Upper lobe of right lung (tissue), 1 donor: ENCODE data around the gene DPH2. TPM values are rescaled to one million over a fixed set of nuclear protein-coding genes. Genes with fewer than 3 reads are reported as not detected.

Source experiments
- ATAC-seq: fragments of 200-7000 bp; cut with Tn5 transposase; one replicate; pipeline ENCODE4 v1.9.1; 2020; ENCODE audit warnings: mild to moderate bottlenecking, moderate library complexity
- DNase-seq: peaks from one replicate; pipeline ENCODE4 v3.0.0-alpha.2; 2020
- H3K27ac ChIP-seq: fragments of 200-600 bp; one replicate; pipeline ENCODE4 v1.8.0; 2022
- H3K27me3 ChIP-seq: fragments of 200-600 bp; one replicate; pipeline ENCODE4 v1.8.0; 2022; ENCODE audit warnings: mild to moderate bottlenecking
- H3K36me3 ChIP-seq: fragments of 200-600 bp; one replicate; pipeline ENCODE4 v1.8.0; 2022
- H3K4me1 ChIP-seq: fragments of 200-600 bp; one replicate; pipeline ENCODE4 v1.8.0; 2022
- H3K4me3 ChIP-seq: fragments of 200-600 bp; one replicate; pipeline ENCODE4 v1.8.0; 2022; ENCODE audit warnings: mild to moderate bottlenecking
- H3K9me3 ChIP-seq: fragments of 200-600 bp; one replicate; pipeline ENCODE4 v1.8.0; 2022
- CTCF ChIP-seq: fragments of 200-600 bp; IDR thresholded peaks from one replicate; pipeline ENCODE4 v1.8.0; 2022; ENCODE audit warnings: antibody characterized with exemption
- intact Hi-C: fragments of 100-400 bp; cut with DNase I; formaldehyde crosslinking; loops from one replicate; pipeline ENCODE4 v1.11.0; 2022
- total RNA-seq: library from RNA; stranded (reverse); fragmentation: NEBNext Ultra II Directional; extraction: Animal tissue kit (Norgen Biotek cat#: 25700); gene quantifications from one replicate; pipeline ENCODE4 v1.2.1, GENCODE V29; 2021
- donor health status: DM: no; HTN: yes; CAD: no; lungs with severe emphysema.

The DPH2 gene
- total RNA-seq, 1 donor from 2014 or later, result 18.8 TPM

GRCh38 chr1:44020464-44020863, 50.7 kb downstream of the DPH2 start:
- intact Hi-C loops, result no loop called here
- DNase-seq, result no peak
- ATAC-seq, result no peak
- Histone ChIP-seq H3K4me1 (no peaks in the 10 kb centered on the region), H3K27ac (no peak overlapping the region), H3K4me3 (no peak overlapping the region), H3K36me3 (no peaks in the 10 kb centered on the region), H3K27me3 (no peaks in the 10 kb centered on the region), H3K9me3 (no peaks in the 10 kb centered on the region)
- TF ChIP-seq CTCF, result no peak

GRCh38 chr1:44021156-44021555, 51.3 kb downstream of the DPH2 start:
- no peaks in the 10 kb centered on the region for H3K36me3 ChIP-seq
- no peak overlapping the region for H3K27ac ChIP-seq
- H3K9me3 ChIP-seq, result no peaks in the 10 kb centered on the region
- H3K27me3 ChIP-seq, result no peaks in the 10 kb centered on the region
- TF ChIP-seq CTCF, result no peak
- H3K4me1 ChIP-seq, result no peaks in the 10 kb centered on the region
- no peak for ATAC-seq
- DNase-seq, result no peak
- intact Hi-C loops, result no loop called here
- no peak overlapping the region for H3K4me3 ChIP-seq

- DNase-seq (no peak), ATAC-seq (no peak)
- Histone ChIP-seq H3K27me3 (no peaks in the 10 kb centered on the region), H3K4me1 (no peaks in the 10 kb centered on the region), H3K36me3 (no peaks in the 10 kb centered on the region), H3K27ac (no peak overlapping the region), H3K9me3 (no peaks in the 10 kb centered on the region), H3K4me3 (no peak overlapping the region)
- intact Hi-C loops, result no loop called here
- no peak for TF ChIP-seq CTCF
Observed at GRCh38 chr1:44021581-44022321, 51.9 kb downstream of the DPH2 start.

Other genes with a start within 250 kb of the DPH2 start
- 0.43 TPM for gene ARTN, start 36.2 kb upstream of the DPH2 start, total RNA-seq
- 24.9 TPM for gene IPO13, start 23.1 kb upstream of the DPH2 start, total RNA-seq
- gene ATP6V0B, start 5.0 kb downstream of the DPH2 start, total RNA-seq, result 191 TPM
- 23.8 TPM for gene B4GALT2, start 9.2 kb downstream of the DPH2 start, total RNA-seq
- gene CCDC24, start 21.6 kb downstream of the DPH2 start, total RNA-seq, result 5.3 TPM
- gene SLC6A9, start 61.5 kb downstream of the DPH2 start, total RNA-seq, result 19.2 TPM
- 0.52 TPM for gene KLF17, start 148.8 kb downstream of the DPH2 start, total RNA-seq
- gene KLF18, start 171.6 kb downstream of the DPH2 start, total RNA-seq, result not detected
- gene DMAP1, start 243.5 kb downstream of the DPH2 start, total RNA-seq, result 34.0 TPM